Body of pancreas (tissue), 4 donors: ENCODE measurements around the gene EPHA8.

Experiments used
- CTCF ChIP-seq, 7 experiments: fragments of 450-650 bp in 4 of 7; fragments of 200-600 bp in 3 of 7; sonication (generic) in 3 of 7; IDR thresholded peaks; one replicate each; pipeline ENCODE4 v1.5.1; 2016 to 2019; ENCODE audit warnings: antibody characterized with exemption in 7 of 7
- POLR2A ChIP-seq, 3 donors: fragments of 450-650 bp; IDR thresholded peaks; one replicate each; pipeline ENCODE4 v1.6.1; 2016; ENCODE audit warnings: antibody characterized with exemption in 3 of 3, mild to moderate bottlenecking in 2 of 3

- TF ChIP-seq POLR2A (IDR thresholded peaks at IDR 0.05) (no peak), CTCF (IDR thresholded peaks at IDR 0.05) (no peak)
Measured at GRCh38 chr1:22607154-22607553, 43.9 kb downstream of the EPHA8 start.
